ENCODE data around the gene PARVG. TPM values are rescaled to one million over a fixed set of nuclear protein-coding genes. Genes with fewer than 3 reads are reported as not detected.

Gene PARVG
- total RNA-seq, result not detected in 2 replicates

GRCh38 chr22:44180706-44181032 is at the start of gene PARVG:
TSS of gene PARVG (plus strand) at chr22:44180925. CDS start at chr22:44183330, 2,405 bp downstream.

Other genes with a start within 250 kb of the PARVG start
- gene SAMM50, start 225.5 kb upstream of the PARVG start, total RNA-seq, result 37.9 and 51.1 TPM in 2 replicates
- 54.9 and 67.6 TPM in 2 replicates for gene PARVB, start 156.6 kb upstream of the PARVG start, total RNA-seq
- gene SHISAL1, start 132.0 kb downstream of the PARVG start, total RNA-seq, result 0.57 and 1.1 TPM in 2 replicates

All from placental pericyte (primary cell).